Adrenal gland (tissue), 12 donors: ENCODE measurements around the gene NLK. TPM values are rescaled to one million over a fixed set of nuclear protein-coding genes. Genes with fewer than 3 reads are reported as not detected.

Source experiments
- DNase-seq, 7 donors: peaks; one replicate each; pipeline ENCODE4 v3.0.0-alpha.2; 2019 to 2020
- H3K27ac ChIP-seq, 5 donors: fragments of 200-600 bp; sonication (generic) in 4 of 5; 1 replicate in 3 of 5; 2 replicates in 2 of 5; pipeline versions ENCODE4 v1.5.1 to v1.8.0; 2016 to 2020; ENCODE audit warnings: mild to moderate bottlenecking in 1 of 5
- H3K27me3 ChIP-seq: fragments of 200-600 bp; 2 replicates; pipeline ENCODE4 v1.8.0; 2021
- H3K36me3 ChIP-seq, 2 donors: fragments of 200-600 bp; replicated peaks in 1 of 2; 1 replicate in 1 of 2; 2 replicates in 1 of 2; pipeline versions ENCODE4 v1.5.1 to v1.8.0; 2018 to 2022
- H3K4me1 ChIP-seq, 2 donors: fragments of 200-600 bp; replicated peaks in 1 of 2; 1 replicate in 1 of 2; 2 replicates in 1 of 2; pipeline versions ENCODE4 v1.5.1 to v1.8.0; 2018 to 2021
- H3K4me3 ChIP-seq, 4 donors: fragments of 200-600 bp; sonication (generic) in 3 of 4; one replicate each; pipeline ENCODE4 v1.5.1; 2016 to 2018
- H3K9me3 ChIP-seq, 3 donors: fragments of 200-600 bp; sonication (generic) in 1 of 3; replicated peaks in 1 of 3; 1 replicate in 2 of 3; 2 replicates in 1 of 3; pipeline versions ENCODE4 v1.5.1 to v1.8.0; 2016 to 2021
- CTCF ChIP-seq, 6 experiments: fragments of 450-650 bp in 4 of 6; fragments of 200-600 bp in 2 of 6; sonication (generic) in 1 of 6; IDR thresholded peaks; 1 replicate in 5 of 6; 2 replicates in 1 of 6; pipeline versions ENCODE4 v1.5.1 to v1.8.0; 2016 to 2021; ENCODE audit warnings: antibody characterized with exemption in 6 of 6, mild to moderate bottlenecking in 2 of 6, moderate library complexity in 1 of 6
- POLR2A ChIP-seq, 2 donors: fragments of 450-650 bp; IDR thresholded peaks; one replicate each; pipeline ENCODE4 v1.6.1; 2017; ENCODE audit warnings: antibody characterized with exemption in 2 of 2, mild to moderate bottlenecking in 2 of 2, moderate library complexity in 1 of 2
- WGBS, 4 donors: extraction: QIAGEN DNeasy Blood & Tissue Kit in 2 of 4; methylation state at CpG; one replicate each; pipeline versions ENCODE4 v1.1.5 to v1.1.7; 2013 to 2017; 5-methylcytosine and 5-hydroxymethylcytosine counted together
- intact Hi-C, 2 donors: fragments of 100-400 bp; cut with DNase I; formaldehyde crosslinking; loops; one replicate each; pipeline versions ENCODE4 v1.14.1 to v1.15.0; 2022 to 2023
- polyA plus RNA-seq, 3 donors: library from polyadenylated mRNA; stranded (reverse); fragments of 200-250 nt in 2 of 3; fragments of 350-450 nt in 1 of 3; fragmentation: Illumina TruSeq in 1 of 3; extraction: RNeasy Lipid Tissue Mini Kit (QIAGEN cat#74804) in 1 of 3; gene quantifications; one replicate each; pipeline ENCODE4 v1.2.3, GENCODE V29; 2013 to 2014
- total RNA-seq, 9 donors: library from RNA; depleted of rRNA in 4 of 9; stranded (reverse); fragments of >200 nt in 4 of 9; fragments of 120-200 nt in 1 of 9; fragmentation: NEBNext Ultra II Directional in 1 of 9; extraction: Animal tissue kit (Norgen Biotek cat#: 25700) in 1 of 9; gene quantifications; one replicate each; pipeline versions ENCODE4 v1.1.0 to v1.2.4, GENCODE V29; 2013 to 2023
- donor health status: healthy with polysubstance abuse.
- donor health status: Bipolar disorder and iron deficiency.
- donor health status: DM: yes; HTN: yes; CAD: no.
- donor health status: DM: no; HTN: no; CAD: no.
- donor health status: DM: no; HTN: no; CAD: no.
- donor health status: DM: yes; HTN: yes; CAD: no.

NLK gene
- total and polyA plus RNA-seq, 12 donors: 34.7 to 86.1 (median 56.4) TPM

- Histone ChIP-seq H3K4me1 (peaks cover 0 to 10% of the 10 kb centered on the region in 2 donors), H3K4me3 (no peak overlapping the region), H3K27me3 (no peaks in the 10 kb centered on the region), H3K36me3 (peaks cover 0 to 11% of the 10 kb centered on the region in 2 donors), H3K9me3 (no peaks in the 10 kb centered on the region), H3K27ac (no peak overlapping the region)
- TF ChIP-seq CTCF (IDR thresholded peaks at IDR 0.05): no peak
- no peak for TF ChIP-seq POLR2A (IDR thresholded peaks at IDR 0.05)
- DNase-seq: no peak
- intact Hi-C loops: no loop called here
- 84 to 94% (median 91%) methylated on average over 1 of the region's 1 CpG for WGBS, 4 donors
Measured at GRCh38 chr17:28128779-28129178, 86.3 kb downstream of the NLK start.

- H3K9me3 ChIP-seq: no peaks in the 10 kb centered on the region
- TF ChIP-seq POLR2A (IDR thresholded peaks at IDR 0.05) (no peak), CTCF (IDR thresholded peaks at IDR 0.05) (no peak)
- 86 to 93% (median 91%) methylated on average over 2 of the region's 2 CpGs for WGBS, 4 donors
- intact Hi-C loops: no loop called here
- H3K36me3 ChIP-seq: peaks cover 0 to 11% of the 10 kb centered on the region in 2 donors
- DNase-seq: no peak
- H3K27me3 ChIP-seq: no peaks in the 10 kb centered on the region
- H3K4me3 ChIP-seq: no peak overlapping the region
- H3K4me1 ChIP-seq: peaks cover 0 to 7% of the 10 kb centered on the region in 2 donors
- no peak overlapping the region for H3K27ac ChIP-seq
Measured at GRCh38 chr17:28130472-28130871, 88.0 kb downstream of the NLK start.

- WGBS, 4 donors: 56 to 83% (median 76%) methylated on average over 4 of the region's 4 CpGs
- H3K27ac ChIP-seq: no peak overlapping the region
- H3K36me3 ChIP-seq: peaks cover 0 to 17% of the 10 kb centered on the region in 2 donors
- H3K9me3 ChIP-seq: no peaks in the 10 kb centered on the region
- H3K27me3 ChIP-seq: no peaks in the 10 kb centered on the region
- intact Hi-C loops: no loop called here
- no peak for DNase-seq
- no peak overlapping the region for H3K4me3 ChIP-seq
- TF ChIP-seq POLR2A (IDR thresholded peaks at IDR 0.05) (no peak), CTCF (IDR thresholded peaks at IDR 0.05) (no peak)
- no peaks in the 10 kb centered on the region for H3K4me1 ChIP-seq
Measured at GRCh38 chr17:28131599-28131998, 89.1 kb downstream of the NLK start.

GRCh38 chr17:28133562-28133970, 91.1 kb downstream of the NLK start:
- H3K36me3 ChIP-seq: peaks cover 0 to 17% of the 10 kb centered on the region in 2 donors
- DNase-seq: no peak
- H3K4me1 ChIP-seq: no peaks in the 10 kb centered on the region
- no peaks in the 10 kb centered on the region for H3K27me3 ChIP-seq
- H3K9me3 ChIP-seq: no peaks in the 10 kb centered on the region
- intact Hi-C loops: no loop called here
- TF ChIP-seq CTCF (IDR thresholded peaks at IDR 0.05) (no peak), POLR2A (IDR thresholded peaks at IDR 0.05) (no peak)
- peak overlapping the region in 2 of 5 donors; percentile 23 to 47 for H3K27ac ChIP-seq
- no peak overlapping the region for H3K4me3 ChIP-seq
